Pons (tissue), 1 donor: ENCODE results near the gene POLQ.
"Not testable (repeated sequence)": the region's sequence is repeated elsewhere in the genome, so short reads cannot be mapped to it uniquely, and the experiment has no call there.

Experiments used
- DNase-seq: peaks from one replicate; pipeline ENCODE4 v3.0.0-alpha.2; 2016; ENCODE audit warnings: low spot score

POLQ gene

GRCh38 chr3:121508389-121508788, 37.4 kb downstream of the POLQ start:
- no peak for DNase-seq

- DNase-seq = no peak
Observed at GRCh38 chr3:121505256-121505655, 40.5 kb downstream of the POLQ start.

- no peak for DNase-seq
Observed at GRCh38 chr3:121504618-121505017, 41.2 kb downstream of the POLQ start.

GRCh38 chr3:121496786-121497185, 49.0 kb downstream of the POLQ start:
- DNase-seq = no peak

- no peak for DNase-seq
Observed at GRCh38 chr3:121493431-121493830, 52.4 kb downstream of the POLQ start.

GRCh38 chr3:121491683-121492320, 54.0 kb downstream of the POLQ start:
- DNase-seq = no peak

- no peak for DNase-seq
Observed at GRCh38 chr3:121490161-121490560, 55.6 kb downstream of the POLQ start.

GRCh38 chr3:121488628-121489027, 57.2 kb downstream of the POLQ start:
- peak; percentile 4 for DNase-seq

- no peak for DNase-seq
Observed at GRCh38 chr3:121483290-121483689, 62.5 kb downstream of the POLQ start.

- DNase-seq = no peak
Observed at GRCh38 chr3:121482660-121483059, 63.1 kb downstream of the POLQ start.

GRCh38 chr3:121481106-121481880, 64.5 kb downstream of the POLQ start:
- peak; percentile 23 for DNase-seq

- DNase-seq = no peak
Observed at GRCh38 chr3:121477589-121477988, 68.2 kb downstream of the POLQ start.

GRCh38 chr3:121473001-121473400, 72.8 kb downstream of the POLQ start:
- DNase-seq = no peak

- no peak for DNase-seq
Observed at GRCh38 chr3:121467085-121467484, 78.7 kb downstream of the POLQ start.

GRCh38 chr3:121463745-121464144, 82.0 kb downstream of the POLQ start:
- DNase-seq = no peak

GRCh38 chr3:121462565-121462964, 83.2 kb downstream of the POLQ start:
- no peak for DNase-seq

- DNase-seq = not testable (repeated sequence)
Observed at GRCh38 chr3:121451752-121452151, 94.0 kb downstream of the POLQ start.

- no peak for DNase-seq
Observed at GRCh38 chr3:121443456-121443855, 102.3 kb downstream of the POLQ start.

GRCh38 chr3:121436641-121437040, 109.1 kb downstream of the POLQ start:
- DNase-seq = no peak

- DNase-seq = no peak
Observed at GRCh38 chr3:121436074-121436473, 109.7 kb downstream of the POLQ start.

- peak; percentile 14 for DNase-seq
Observed at GRCh38 chr3:121431726-121432517, 113.9 kb downstream of the POLQ start.

GRCh38 chr3:121430664-121431215, 115.0 kb downstream of the POLQ start:
- no peak for DNase-seq

- no peak for DNase-seq
Observed at GRCh38 chr3:121424549-121424948, 121.2 kb downstream of the POLQ start.
